ENCODE data around the gene CD109.

DNA sequence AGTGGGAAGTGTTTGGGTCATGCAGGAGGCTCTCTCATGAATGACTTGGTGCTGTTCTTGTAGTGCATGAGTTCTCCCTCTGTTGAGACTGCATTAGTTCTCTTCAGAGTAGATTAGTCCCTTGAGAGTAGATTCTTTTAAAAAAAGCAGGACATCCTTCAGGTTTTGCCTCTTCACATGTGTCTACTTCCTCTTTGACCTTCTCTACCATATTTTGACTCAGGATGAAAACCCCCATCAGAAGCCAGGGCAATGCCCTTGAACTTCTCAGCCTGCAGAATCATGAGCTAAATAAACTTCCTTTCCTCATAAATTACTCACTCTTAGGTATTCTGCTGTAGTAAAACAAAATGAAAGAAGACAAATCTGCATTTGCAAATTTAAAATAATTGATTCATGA lies 170.3 kb downstream of the CD109 start:
- TF ChIP-seq, protein P1, sequence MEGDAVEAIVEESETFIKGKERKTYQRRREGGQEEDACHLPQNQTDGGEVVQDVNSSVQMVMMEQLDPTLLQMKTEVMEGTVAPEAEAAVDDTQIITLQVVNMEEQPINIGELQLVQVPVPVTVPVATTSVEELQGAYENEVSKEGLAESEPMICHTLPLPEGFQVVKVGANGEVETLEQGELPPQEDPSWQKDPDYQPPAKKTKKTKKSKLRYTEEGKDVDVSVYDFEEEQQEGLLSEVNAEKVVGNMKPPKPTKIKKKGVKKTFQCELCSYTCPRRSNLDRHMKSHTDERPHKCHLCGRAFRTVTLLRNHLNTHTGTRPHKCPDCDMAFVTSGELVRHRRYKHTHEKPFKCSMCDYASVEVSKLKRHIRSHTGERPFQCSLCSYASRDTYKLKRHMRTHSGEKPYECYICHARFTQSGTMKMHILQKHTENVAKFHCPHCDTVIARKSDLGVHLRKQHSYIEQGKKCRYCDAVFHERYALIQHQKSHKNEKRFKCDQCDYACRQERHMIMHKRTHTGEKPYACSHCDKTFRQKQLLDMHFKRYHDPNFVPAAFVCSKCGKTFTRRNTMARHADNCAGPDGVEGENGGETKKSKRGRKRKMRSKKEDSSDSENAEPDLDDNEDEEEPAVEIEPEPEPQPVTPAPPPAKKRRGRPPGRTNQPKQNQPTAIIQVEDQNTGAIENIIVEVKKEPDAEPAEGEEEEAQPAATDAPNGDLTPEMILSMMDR (IDR thresholded peaks at IDR 0.05) = no peak
- no peak for TF ChIP-seq POLR2A (IDR thresholded peaks at IDR 0.05)
